SK-N-SH (cell line): ENCODE results near the gene OVOL3. TPM values are rescaled to one million over a fixed set of nuclear protein-coding genes. Genes with fewer than 3 reads are reported as not detected.

Experiments used
- CTCF ChIA-PET: fragments of 300-600, 350-600 bp; formaldehyde crosslinking; extraction: SDS; loops from one replicate; lab custom pipeline; 2021; lab: Yijun Ruan, JAX
- POLR2A ChIA-PET: fragments of 350-600 bp; sonication (Branson Sonifier 250); formaldehyde crosslinking; extraction: SDS; loops from one replicate; lab custom pipeline; 2020; ENCODE audit warnings: antibody characterized with exemption, inconsistent platforms; lab: Yijun Ruan, JAX
- DNase-seq: peaks from one replicate; pipeline ENCODE4 v3.0.0; 2012
- H2AFZ ChIP-seq: fragments of 200-600 bp; sonication (generic); 2 replicates; pipeline ENCODE4 v1.8.1; 2016; ENCODE audit warnings: antibody characterized with exemption, mild to moderate bottlenecking, low read depth
- H3F3A ChIP-seq: fragments of 200-600 bp; sonication (generic); replicated peaks from 2 replicates; pipeline ENCODE3; 2016; ENCODE audit warnings: antibody characterized with exemption, mild to moderate bottlenecking; ENCODE audit not compliant: insufficient read depth
- H3K27ac ChIP-seq, 2 experiments: fragments of 200-500 bp in 1 of 2; fragments of 200-600 bp in 1 of 2; sonication (Bioruptor generic) in 1 of 2; sonication (generic), shearing (Covaris generic) in 1 of 2; 2 replicates each; pipeline versions ENCODE4 v1.5.1 to v1.6.1; 2014 to 2016; ENCODE audit warnings: low read depth in 2 of 2, inconsistent platforms in 1 of 2, low read length in 1 of 2, mild to moderate bottlenecking in 1 of 2, mixed read lengths in 1 of 2
- H3K27me3 ChIP-seq: fragments of 200-600 bp; sonication (generic), shearing (Covaris generic); 2 replicates; pipeline ENCODE4 v1.6.1; 2016; ENCODE audit warnings: mixed run types; ENCODE audit not compliant: insufficient read depth
- H3K36me3 ChIP-seq, 2 experiments: fragments of 200-500 bp in 1 of 2; fragments of 200-600 bp in 1 of 2; sonication (Bioruptor generic) in 1 of 2; sonication (generic) in 1 of 2; replicated peaks in 1 of 2; 2 replicates each; pipeline versions ENCODE3 to v1.5.1; 2014 to 2016; ENCODE audit warnings: low read length in 1 of 2, mild to moderate bottlenecking in 1 of 2; ENCODE audit not compliant: insufficient read depth in 2 of 2, control insufficient read depth in 1 of 2
- H3K4me1 ChIP-seq, 2 experiments: fragments of 200-500 bp in 1 of 2; fragments of 200-600 bp in 1 of 2; sonication (Bioruptor generic) in 1 of 2; sonication (generic), shearing (Covaris generic) in 1 of 2; 2 replicates each; pipeline versions ENCODE4 v1.5.1 to v1.6.1; 2014 to 2016; ENCODE audit warnings: low read depth in 1 of 2, low read length in 1 of 2, mixed run types in 1 of 2; ENCODE audit not compliant: insufficient read depth in 2 of 2, control insufficient read depth in 1 of 2
- H3K4me2 ChIP-seq: fragments of 200-600 bp; sonication (generic), shearing (Covaris generic); 2 replicates; pipeline ENCODE4 v1.6.1; 2017; ENCODE audit warnings: mixed run types
- H3K4me3 ChIP-seq, 2 experiments: fragments of 200-500 bp in 1 of 2; fragments of 200-600 bp in 1 of 2; sonication (Bioruptor generic) in 1 of 2; sonication (generic), shearing (Covaris generic) in 1 of 2; 2 replicates each; pipeline versions ENCODE4 v1.5.1 to v1.8.1; 2014 to 2016; ENCODE audit warnings: low read depth in 2 of 2, inconsistent platforms in 1 of 2, low read length in 1 of 2, mild to moderate bottlenecking in 1 of 2, mixed read lengths in 1 of 2, moderate library complexity in 1 of 2
- H3K79me2 ChIP-seq: fragments of 200-600 bp; sonication (generic); 2 replicates; pipeline ENCODE4 v1.8.1; 2017; ENCODE audit warnings: mild to moderate bottlenecking; ENCODE audit not compliant: insufficient read depth
- H3K9ac ChIP-seq: fragments of 200-600 bp; sonication (generic); 2 replicates; pipeline ENCODE4 v1.6.1; 2017; ENCODE audit warnings: mixed run types
- H3K9me2 ChIP-seq: fragments of 200-600 bp; sonication (generic); 2 replicates; pipeline ENCODE4 v1.6.1; 2017; ENCODE audit warnings: mixed run types
- H3K9me3 ChIP-seq: fragments of 200-600 bp; sonication (generic); 2 replicates; pipeline ENCODE4 v1.6.1; 2017; ENCODE audit warnings: mixed run types, mild to moderate bottlenecking, moderate library complexity
- H4K20me1 ChIP-seq: fragments of 200-600 bp; sonication (generic); 2 replicates; pipeline ENCODE4 v1.6.1; 2017; ENCODE audit warnings: mild to moderate bottlenecking, mixed run types; ENCODE audit not compliant: insufficient read depth
- EP300 ChIP-seq, 2 experiments: IDR thresholded peaks; 2 replicates each; pipeline versions ENCODE4 v1.4.0 to v1.6.1; 2012; ENCODE audit warnings: borderline replicate concordance in 1 of 2, low read depth in 1 of 2, low read length in 1 of 2
- FOXJ3 ChIP-seq: sonication (generic); formaldehyde crosslinking; IDR thresholded peaks from 2 replicates; pipeline ENCODE4 v1.5.1; 2020; ENCODE audit warnings: mild to moderate bottlenecking, missing genetic modification reagents
- FOXM1 ChIP-seq: IDR thresholded peaks from 2 replicates; pipeline ENCODE4 v1.4.0; 2012; ENCODE audit warnings: low read depth, mild to moderate bottlenecking
- JUND ChIP-seq: IDR thresholded peaks from 2 replicates; pipeline ENCODE4 v1.4.0; 2012
- MEF2A ChIP-seq: IDR thresholded peaks from 2 replicates; pipeline ENCODE4 v1.4.0; 2012; ENCODE audit warnings: low read depth, borderline replicate concordance
- POLR2AphosphoS5 ChIP-seq: IDR thresholded peaks from 2 replicates; pipeline ENCODE4 v1.6.1; 2012; ENCODE audit warnings: low read depth, low read length
- RAD21 ChIP-seq: IDR thresholded peaks from 2 replicates; pipeline ENCODE4 v1.6.1; 2012; ENCODE audit warnings: mild to moderate bottlenecking, low read length
- RFX5 ChIP-seq: IDR thresholded peaks from 2 replicates; pipeline ENCODE4 v1.6.1; 2012; ENCODE audit warnings: mild to moderate bottlenecking, improper control_type of control experiment, low read length
- RXRA ChIP-seq: IDR thresholded peaks from 2 replicates; pipeline ENCODE4 v1.4.0; 2012; ENCODE audit warnings: low read depth, mild to moderate bottlenecking, borderline replicate concordance
- SMC3 ChIP-seq: IDR thresholded peaks from 2 replicates; pipeline ENCODE4 v1.6.1; 2012; ENCODE audit warnings: low read depth, low read length, improper control_type of control experiment
- TCF12 ChIP-seq: IDR thresholded peaks from 2 replicates; pipeline ENCODE4 v1.4.0; 2012
- TEAD4 ChIP-seq: IDR thresholded peaks from 2 replicates; pipeline ENCODE4 v1.4.0; 2012; ENCODE audit warnings: mild to moderate bottlenecking, borderline replicate concordance; ENCODE audit not compliant: insufficient read depth
- WGBS: methylation state at CpG from one replicate; pipeline ENCODE4 v1.1.6; 2017; ENCODE audit warnings: low lambda C conversion rate; 5-methylcytosine and 5-hydroxymethylcytosine counted together
- polyA plus RNA-seq, 3 experiments: library from polyadenylated mRNA; depleted of rRNA; stranded (reverse); fragments of >200 nt; gene quantifications; 2 replicates each; pipeline ENCODE4 v1.2.3, GENCODE V29; 2012
- TF ChIP-seq, protein P1 (sequence below): fragments of 200-600 bp; sonication (generic); IDR thresholded peaks from 2 replicates; pipeline ENCODE4 v1.6.1; 2017; ENCODE audit warnings: antibody characterized with exemption, mild to moderate bottlenecking, moderate library complexity
- TF ChIP-seq, protein P2 (sequence below): fragments of 150-350 bp; IDR thresholded peaks from 2 replicates; pipeline ENCODE4 v1.6.1; 2016; ENCODE audit warnings: mild to moderate bottlenecking, low read depth, low read length
- TF ChIP-seq, protein P3 (sequence below): IDR thresholded peaks from 2 replicates; pipeline ENCODE4 v1.6.1; 2012; ENCODE audit warnings: mild to moderate bottlenecking, low read depth, low read length, moderate library complexity
- TF ChIP-seq, protein P4 (sequence below): IDR thresholded peaks from 2 replicates; pipeline ENCODE4; 2012

OVOL3 gene
- polyA plus RNA-seq, 1 of the 3 experiments (the other 2 are of a cell fraction): not detected

DNA sequence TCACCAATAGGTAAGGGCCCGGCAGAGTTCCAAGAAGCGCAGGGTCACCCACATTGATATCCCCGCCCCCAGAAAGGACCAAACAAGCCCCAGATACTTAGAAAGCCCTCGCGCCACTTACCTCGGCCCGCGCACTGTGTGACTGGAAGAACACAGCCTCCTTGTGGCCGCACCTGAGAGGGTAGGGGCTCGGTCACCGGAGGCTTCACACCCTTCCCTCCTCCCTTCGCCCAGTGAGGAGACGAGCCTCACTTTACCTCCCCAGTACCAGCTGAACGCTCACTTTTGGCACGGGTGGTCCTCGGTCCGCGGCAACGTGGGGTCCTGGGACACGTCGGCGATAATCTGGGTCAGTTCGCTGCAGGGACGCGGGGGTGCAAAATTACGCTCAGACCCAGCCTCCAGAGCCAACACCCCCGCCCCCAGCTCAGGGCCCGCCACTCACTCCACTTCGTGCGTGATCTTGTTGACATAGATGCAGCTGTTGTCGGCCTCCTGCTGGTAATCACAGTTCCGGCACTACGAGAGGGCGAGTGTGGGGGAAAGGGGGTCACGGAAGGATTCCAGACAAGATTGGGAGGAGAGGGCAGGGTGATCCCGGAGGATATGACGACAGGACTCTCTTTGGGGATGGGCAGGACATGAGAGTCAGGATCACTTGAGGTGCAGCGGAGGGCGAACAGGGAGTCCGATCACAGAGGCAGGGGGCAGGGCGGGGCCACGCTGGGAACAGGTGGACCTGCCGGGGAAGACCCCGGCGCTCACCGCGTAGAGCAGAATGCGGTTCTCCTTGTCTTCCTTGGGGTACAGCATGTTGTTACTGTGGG is 3.2 kb downstream of the OVOL3 start:
- Histone ChIP-seq H4K20me1 (no peaks in the 10 kb centered on the region), H3K79me2 (peaks cover 39% of the 10 kb centered on the region; the same call in 1 of the 2 replicates), H3K9me3 (no peaks in the 10 kb centered on the region), H3K27ac (peak overlapping the region; percentile 80 to 96), H3K4me3 (peak overlapping the region; percentile 77 to 85), H3K36me3 (peaks cover 22 to 24% of the 10 kb centered on the region in 2 experiments), H3K4me1 (peaks cover 6 to 22% of the 10 kb centered on the region in 2 experiments; a peak in 1 of 4 replicates), H3K9me2 (no peaks in the 10 kb centered on the region), H2AFZ (peak overlapping the region; percentile 83; the same call in 1 of the 2 replicates), H3F3A (no peaks in the 10 kb centered on the region), H3K27me3 (no peaks in the 10 kb centered on the region), H3K9ac (peak overlapping the region; percentile 69), H3K4me2 (peak overlapping the region; percentile 98)
- DNase-seq: peak; percentile 65
- CTCF ChIA-PET: interaction anchor here (0.7 to 2.2 kb wide), 5 partner anchors 11 to 116 kb away, joined by 3 to 7 read pairs (median 4); no protein-coding TSS in a partner anchor
- POLR2A ChIA-PET: interaction anchor here (1.0 to 1.8 kb wide), 5 partner anchors 11 to 217 kb away, joined by 3 to 6 read pairs (median 4); partner anchors contain the start of genes ZNF146 and ZNF565
- 13% methylated on average over 22 of the region's 48 CpGs for WGBS
- TF ChIP-seq RAD21 (peak; percentile 17; the same call in 1 of the 2 replicates), RXRA (no peak)
- TF ChIP-seq, protein P1, sequence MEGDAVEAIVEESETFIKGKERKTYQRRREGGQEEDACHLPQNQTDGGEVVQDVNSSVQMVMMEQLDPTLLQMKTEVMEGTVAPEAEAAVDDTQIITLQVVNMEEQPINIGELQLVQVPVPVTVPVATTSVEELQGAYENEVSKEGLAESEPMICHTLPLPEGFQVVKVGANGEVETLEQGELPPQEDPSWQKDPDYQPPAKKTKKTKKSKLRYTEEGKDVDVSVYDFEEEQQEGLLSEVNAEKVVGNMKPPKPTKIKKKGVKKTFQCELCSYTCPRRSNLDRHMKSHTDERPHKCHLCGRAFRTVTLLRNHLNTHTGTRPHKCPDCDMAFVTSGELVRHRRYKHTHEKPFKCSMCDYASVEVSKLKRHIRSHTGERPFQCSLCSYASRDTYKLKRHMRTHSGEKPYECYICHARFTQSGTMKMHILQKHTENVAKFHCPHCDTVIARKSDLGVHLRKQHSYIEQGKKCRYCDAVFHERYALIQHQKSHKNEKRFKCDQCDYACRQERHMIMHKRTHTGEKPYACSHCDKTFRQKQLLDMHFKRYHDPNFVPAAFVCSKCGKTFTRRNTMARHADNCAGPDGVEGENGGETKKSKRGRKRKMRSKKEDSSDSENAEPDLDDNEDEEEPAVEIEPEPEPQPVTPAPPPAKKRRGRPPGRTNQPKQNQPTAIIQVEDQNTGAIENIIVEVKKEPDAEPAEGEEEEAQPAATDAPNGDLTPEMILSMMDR: 0 out of 2 replicates have a peak, but pooled peaks have one; percentile 20

DNA sequence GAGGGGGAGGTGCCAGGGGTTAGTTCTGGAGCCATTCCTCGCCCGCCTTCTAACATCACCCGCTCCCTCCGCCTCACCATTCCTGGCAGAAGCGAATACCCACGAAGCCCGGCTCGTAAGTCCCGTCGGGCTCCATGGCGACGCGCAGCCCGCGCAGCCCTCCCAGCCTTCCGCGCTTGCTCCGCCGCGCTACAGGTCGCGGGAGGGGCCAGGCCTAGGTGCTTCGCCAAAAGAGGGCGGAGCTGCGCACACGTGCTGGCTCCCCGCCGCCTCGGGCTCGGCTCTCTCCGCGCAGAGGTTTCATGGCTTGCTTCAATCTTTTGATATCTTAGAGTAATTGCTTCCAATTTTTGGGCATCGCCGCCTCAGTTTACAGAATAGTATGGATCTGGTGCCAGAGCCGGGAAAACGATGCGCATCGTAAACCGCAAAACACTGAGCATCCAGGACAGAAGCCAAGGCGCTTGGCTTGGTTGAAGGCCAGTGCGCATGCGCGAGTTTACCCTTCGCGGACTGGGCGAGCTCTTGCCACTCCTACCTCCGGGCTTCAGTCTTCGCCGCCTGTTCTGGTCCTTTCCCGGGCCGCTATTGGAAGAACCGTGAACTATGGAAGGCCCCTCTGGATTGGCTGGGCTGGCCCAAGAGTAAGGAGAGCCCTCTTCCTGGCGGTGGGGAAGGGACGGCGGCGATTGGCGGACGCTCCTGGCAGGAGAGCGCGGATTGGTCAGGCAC is 3.9 kb downstream of the OVOL3 start, which contains the start of gene POLR2I:
TSS of gene POLR2I (minus strand) at position 155 of the 732 bp plus-strand sequence. CDS start at position 136, 19 bp downstream.
- H3K4me2 ChIP-seq: peak within 1 kb of the TSS; percentile 98
- peak within 1 kb of the TSS; percentile 69 for H3K9ac ChIP-seq
- H3K36me3 ChIP-seq: peaks cover 24 to 27% of the 10 kb centered on the region in 2 experiments
- peak within 1 kb of the TSS; percentile 80 to 96 for H3K27ac ChIP-seq
- peak within 1 kb of the TSS; percentile 83 for H2AFZ ChIP-seq
- H3F3A ChIP-seq: no peaks in the 10 kb centered on the region
- peaks cover 46% of the 10 kb centered on the region; the same call in 1 of the 2 replicates for H3K79me2 ChIP-seq
- POLR2A ChIA-PET: interaction anchor here (1.0 to 1.8 kb wide), 8 partner anchors 10 to 218 kb away, joined by 3 to 6 read pairs (median 4); partner anchors contain the start of genes ZNF146 and ZNF565
- CTCF ChIA-PET: interaction anchor here (0.9 to 3.5 kb wide), 5 partner anchors 13 to 233 kb away, joined by 3 to 14 read pairs (median 7); no protein-coding TSS in a partner anchor
- H3K9me3 ChIP-seq: no peaks in the 10 kb centered on the region
- H3K4me3 ChIP-seq: peak within 1 kb of the TSS; percentile 85 to 87
- H3K9me2 ChIP-seq: no peaks in the 10 kb centered on the region
- peak; percentile 97 for DNase-seq
- under 1% methylated on average over 38 of the region's 60 CpGs for WGBS
- no peaks in the 10 kb centered on the region for H4K20me1 ChIP-seq
- H3K4me1 ChIP-seq: peaks cover 6 to 22% of the 10 kb centered on the region in 2 experiments; a peak in 1 of 4 replicates
- H3K27me3 ChIP-seq: no peaks in the 10 kb centered on the region
- TF ChIP-seq TCF12 (peak; percentile 21; the same call in 1 of the 2 replicates), POLR2AphosphoS5 (peak; percentile 73), FOXM1 (no peak), TEAD4 (no peak), MEF2A (no peak), FOXJ3 (no peak), JUND (no peak), EP300 (IDR thresholded peaks at IDR 0.05; ENCODE audit: borderline replicate concordance in 1 of 2, low read depth in 1 of 2, low read length in 1 of 2) (0 out of 4 replicates have a peak, but pooled peaks of 1 of the 2 experiments have one; percentile 2), SMC3 (no peak), RFX5 (peak; percentile 76), RAD21 (no peak)
- TF ChIP-seq, protein P2, sequence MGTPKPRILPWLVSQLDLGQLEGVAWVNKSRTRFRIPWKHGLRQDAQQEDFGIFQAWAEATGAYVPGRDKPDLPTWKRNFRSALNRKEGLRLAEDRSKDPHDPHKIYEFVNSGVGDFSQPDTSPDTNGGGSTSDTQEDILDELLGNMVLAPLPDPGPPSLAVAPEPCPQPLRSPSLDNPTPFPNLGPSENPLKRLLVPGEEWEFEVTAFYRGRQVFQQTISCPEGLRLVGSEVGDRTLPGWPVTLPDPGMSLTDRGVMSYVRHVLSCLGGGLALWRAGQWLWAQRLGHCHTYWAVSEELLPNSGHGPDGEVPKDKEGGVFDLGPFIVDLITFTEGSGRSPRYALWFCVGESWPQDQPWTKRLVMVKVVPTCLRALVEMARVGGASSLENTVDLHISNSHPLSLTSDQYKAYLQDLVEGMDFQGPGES: peak; percentile 80
- TF ChIP-seq, protein P3, sequence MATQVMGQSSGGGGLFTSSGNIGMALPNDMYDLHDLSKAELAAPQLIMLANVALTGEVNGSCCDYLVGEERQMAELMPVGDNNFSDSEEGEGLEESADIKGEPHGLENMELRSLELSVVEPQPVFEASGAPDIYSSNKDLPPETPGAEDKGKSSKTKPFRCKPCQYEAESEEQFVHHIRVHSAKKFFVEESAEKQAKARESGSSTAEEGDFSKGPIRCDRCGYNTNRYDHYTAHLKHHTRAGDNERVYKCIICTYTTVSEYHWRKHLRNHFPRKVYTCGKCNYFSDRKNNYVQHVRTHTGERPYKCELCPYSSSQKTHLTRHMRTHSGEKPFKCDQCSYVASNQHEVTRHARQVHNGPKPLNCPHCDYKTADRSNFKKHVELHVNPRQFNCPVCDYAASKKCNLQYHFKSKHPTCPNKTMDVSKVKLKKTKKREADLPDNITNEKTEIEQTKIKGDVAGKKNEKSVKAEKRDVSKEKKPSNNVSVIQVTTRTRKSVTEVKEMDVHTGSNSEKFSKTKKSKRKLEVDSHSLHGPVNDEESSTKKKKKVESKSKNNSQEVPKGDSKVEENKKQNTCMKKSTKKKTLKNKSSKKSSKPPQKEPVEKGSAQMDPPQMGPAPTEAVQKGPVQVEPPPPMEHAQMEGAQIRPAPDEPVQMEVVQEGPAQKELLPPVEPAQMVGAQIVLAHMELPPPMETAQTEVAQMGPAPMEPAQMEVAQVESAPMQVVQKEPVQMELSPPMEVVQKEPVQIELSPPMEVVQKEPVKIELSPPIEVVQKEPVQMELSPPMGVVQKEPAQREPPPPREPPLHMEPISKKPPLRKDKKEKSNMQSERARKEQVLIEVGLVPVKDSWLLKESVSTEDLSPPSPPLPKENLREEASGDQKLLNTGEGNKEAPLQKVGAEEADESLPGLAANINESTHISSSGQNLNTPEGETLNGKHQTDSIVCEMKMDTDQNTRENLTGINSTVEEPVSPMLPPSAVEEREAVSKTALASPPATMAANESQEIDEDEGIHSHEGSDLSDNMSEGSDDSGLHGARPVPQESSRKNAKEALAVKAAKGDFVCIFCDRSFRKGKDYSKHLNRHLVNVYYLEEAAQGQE: 0 out of 2 replicates have a peak, but pooled peaks have one; percentile 26
- TF ChIP-seq, protein P4, sequence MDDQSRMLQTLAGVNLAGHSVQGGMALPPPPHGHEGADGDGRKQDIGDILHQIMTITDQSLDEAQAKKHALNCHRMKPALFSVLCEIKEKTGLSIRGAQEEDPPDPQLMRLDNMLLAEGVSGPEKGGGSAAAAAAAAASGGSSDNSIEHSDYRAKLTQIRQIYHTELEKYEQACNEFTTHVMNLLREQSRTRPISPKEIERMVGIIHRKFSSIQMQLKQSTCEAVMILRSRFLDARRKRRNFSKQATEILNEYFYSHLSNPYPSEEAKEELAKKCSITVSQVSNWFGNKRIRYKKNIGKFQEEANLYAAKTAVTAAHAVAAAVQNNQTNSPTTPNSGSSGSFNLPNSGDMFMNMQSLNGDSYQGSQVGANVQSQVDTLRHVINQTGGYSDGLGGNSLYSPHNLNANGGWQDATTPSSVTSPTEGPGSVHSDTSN: 0 out of 2 replicates have a peak, but pooled peaks have one; percentile 22
